Stimulated activated naive CD8-positive, alpha-beta T cell treated with anti-CD3 and anti-CD28 coated beads, Interleukin-15, Interleukin-2, amounts not matched to agents 100 ng/mL and 50 ng/mL, for 24 hours (primary cell): Measurements from ENCODE around the gene ESD.
A peak's percentile ranks its signal among the peaks of the same experiment; 100 is the strongest.
"Not testable (repeated sequence)": the region's sequence is repeated elsewhere in the genome, so short reads cannot be mapped to it uniquely, and the experiment has no call there.

Experiments
- H3K27ac Mint-ChIP-seq: one replicate; pipeline ENCODE4 v1.8.0; 2021; ENCODE audit warnings: mild to moderate bottlenecking, mixed read lengths
- H3K27me3 Mint-ChIP-seq: one replicate; pipeline ENCODE4 v1.8.0; 2021; ENCODE audit warnings: mixed read lengths
- H3K36me3 Mint-ChIP-seq: one replicate; pipeline ENCODE4 v1.8.0; 2021; ENCODE audit warnings: low read depth, mixed read lengths
- H3K4me1 Mint-ChIP-seq: one replicate; pipeline ENCODE4 v1.8.0; 2021; ENCODE audit warnings: low read depth, mixed read lengths
- H3K4me3 Mint-ChIP-seq: one replicate; pipeline ENCODE4 v1.8.0; 2021; ENCODE audit warnings: mild to moderate bottlenecking, mixed read lengths
- H3K9me3 Mint-ChIP-seq: one replicate; pipeline ENCODE4 v1.8.0; 2021; ENCODE audit warnings: mixed read lengths

Gene ESD

GRCh38 chr13:46761866-46762265, 35.1 kb downstream of the ESD start:
- H3K9me3 Mint-ChIP-seq: no peaks in the 10 kb centered on the region
- H3K36me3 Mint-ChIP-seq: no peaks in the 10 kb centered on the region
- no peak overlapping the region for H3K27ac Mint-ChIP-seq
- H3K27me3 Mint-ChIP-seq: peaks cover 5% of the 10 kb centered on the region
- H3K4me1 Mint-ChIP-seq: peaks cover 6% of the 10 kb centered on the region
- H3K4me3 Mint-ChIP-seq: no peak overlapping the region

- Mint-ChIP-seq H3K4me3 (no peak overlapping the region), H3K27me3 (peaks cover 5% of the 10 kb centered on the region), H3K27ac (no peak overlapping the region), H3K36me3 (no peaks in the 10 kb centered on the region), H3K4me1 (peaks cover 6% of the 10 kb centered on the region), H3K9me3 (no peaks in the 10 kb centered on the region)
These were observed 35.8 kb downstream of the ESD start for GRCh38 chr13:46761174-46761573.

GRCh38 chr13:46759846-46760245, 37.1 kb downstream of the ESD start:
- no peak overlapping the region for H3K27ac Mint-ChIP-seq
- H3K27me3 Mint-ChIP-seq: peaks cover 5% of the 10 kb centered on the region
- H3K4me3 Mint-ChIP-seq: no peak overlapping the region
- no peaks in the 10 kb centered on the region for H3K36me3 Mint-ChIP-seq
- peaks cover 6% of the 10 kb centered on the region for H3K4me1 Mint-ChIP-seq
- no peaks in the 10 kb centered on the region for H3K9me3 Mint-ChIP-seq

GRCh38 chr13:46757640-46758039, 39.3 kb downstream of the ESD start:
- Mint-ChIP-seq H3K27me3 (peaks cover 5% of the 10 kb centered on the region), H3K4me3 (no peak overlapping the region), H3K9me3 (no peaks in the 10 kb centered on the region), H3K36me3 (no peaks in the 10 kb centered on the region), H3K27ac (no peak overlapping the region), H3K4me1 (peaks cover 9% of the 10 kb centered on the region)

- Mint-ChIP-seq H3K27ac (no peak overlapping the region), H3K36me3 (peaks cover 3% of the 10 kb centered on the region), H3K27me3 (peaks cover 5% of the 10 kb centered on the region), H3K4me1 (peaks cover 13% of the 10 kb centered on the region), H3K9me3 (no peaks in the 10 kb centered on the region), H3K4me3 (no peak overlapping the region)
These were observed 40.0 kb downstream of the ESD start for GRCh38 chr13:46756977-46757376.

- H3K9me3 Mint-ChIP-seq, H3K27ac Mint-ChIP-seq, H3K4me3 Mint-ChIP-seq, H3K27me3 Mint-ChIP-seq: not testable (repeated sequence)
- H3K36me3 Mint-ChIP-seq: peaks cover 13% of the 10 kb centered on the region
- H3K4me1 Mint-ChIP-seq: peaks cover 26% of the 10 kb centered on the region
These were observed 41.5 kb downstream of the ESD start for GRCh38 chr13:46755508-46755907.

- no peaks in the 10 kb centered on the region for H3K9me3 Mint-ChIP-seq
- no peaks in the 10 kb centered on the region for H3K27me3 Mint-ChIP-seq
- peaks cover 18% of the 10 kb centered on the region for H3K36me3 Mint-ChIP-seq
- no peak overlapping the region for H3K27ac Mint-ChIP-seq
- peaks cover 30% of the 10 kb centered on the region for H3K4me1 Mint-ChIP-seq
- no peak overlapping the region for H3K4me3 Mint-ChIP-seq
These were observed 42.1 kb downstream of the ESD start for GRCh38 chr13:46754812-46755211.

- H3K27me3 Mint-ChIP-seq: no peaks in the 10 kb centered on the region
- H3K4me3 Mint-ChIP-seq: no peak overlapping the region
- H3K4me1 Mint-ChIP-seq: peaks cover 32% of the 10 kb centered on the region
- no peak overlapping the region for H3K27ac Mint-ChIP-seq
- no peaks in the 10 kb centered on the region for H3K9me3 Mint-ChIP-seq
- H3K36me3 Mint-ChIP-seq: peaks cover 24% of the 10 kb centered on the region
These were observed 43.0 kb downstream of the ESD start for GRCh38 chr13:46753917-46754316.

- H3K27me3 Mint-ChIP-seq: no peaks in the 10 kb centered on the region
- peaks cover 32% of the 10 kb centered on the region for H3K36me3 Mint-ChIP-seq
- no peak overlapping the region for H3K4me3 Mint-ChIP-seq
- no peaks in the 10 kb centered on the region for H3K9me3 Mint-ChIP-seq
- no peak overlapping the region for H3K27ac Mint-ChIP-seq
- peaks cover 32% of the 10 kb centered on the region for H3K4me1 Mint-ChIP-seq
These were observed 43.8 kb downstream of the ESD start for GRCh38 chr13:46753137-46753536.

- Mint-ChIP-seq H3K27me3 (no peaks in the 10 kb centered on the region), H3K4me1 (peaks cover 30% of the 10 kb centered on the region), H3K4me3 (peak overlapping the region; percentile 46)
These were observed 44.9 kb downstream of the ESD start for GRCh38 chr13:46751811-46752635.

GRCh38 chr13:46749951-46750350, 47.0 kb downstream of the ESD start:
- H3K36me3 Mint-ChIP-seq: peaks cover 49% of the 10 kb centered on the region
- H3K9me3 Mint-ChIP-seq: no peaks in the 10 kb centered on the region
- H3K27ac Mint-ChIP-seq: no peak overlapping the region
- H3K4me1 Mint-ChIP-seq: peaks cover 29% of the 10 kb centered on the region
- no peak overlapping the region for H3K4me3 Mint-ChIP-seq
- H3K27me3 Mint-ChIP-seq: no peaks in the 10 kb centered on the region

More at GRCh38 chr13:46751811-46752635, 44.9 kb downstream of the ESD start:
- H3K9me3 Mint-ChIP-seq: no peaks in the 10 kb centered on the region
- peaks cover 34% of the 10 kb centered on the region for H3K36me3 Mint-ChIP-seq
- peak overlapping the region; percentile 49 for H3K27ac Mint-ChIP-seq

- H3K27me3 Mint-ChIP-seq: no peaks in the 10 kb centered on the region
- H3K4me1 Mint-ChIP-seq: peaks cover 29% of the 10 kb centered on the region
- peaks cover 59% of the 10 kb centered on the region for H3K36me3 Mint-ChIP-seq
- no peak overlapping the region for H3K27ac Mint-ChIP-seq
- no peak overlapping the region for H3K4me3 Mint-ChIP-seq
- H3K9me3 Mint-ChIP-seq: no peaks in the 10 kb centered on the region
These were observed 48.7 kb downstream of the ESD start for GRCh38 chr13:46748300-46748699.

GRCh38 chr13:46747031-46747820, 49.7 kb downstream of the ESD start:
- H3K36me3 Mint-ChIP-seq: peaks cover 62% of the 10 kb centered on the region

GRCh38 chr13:46745706-46746105, 51.3 kb downstream of the ESD start:
- no peak overlapping the region for H3K4me3 Mint-ChIP-seq
- H3K4me1 Mint-ChIP-seq: peaks cover 12% of the 10 kb centered on the region
- peaks cover 67% of the 10 kb centered on the region for H3K36me3 Mint-ChIP-seq
- H3K27me3 Mint-ChIP-seq: no peaks in the 10 kb centered on the region
- no peaks in the 10 kb centered on the region for H3K9me3 Mint-ChIP-seq
- no peak overlapping the region for H3K27ac Mint-ChIP-seq

More at GRCh38 chr13:46747031-46747820, 49.7 kb downstream of the ESD start:
- H3K27me3 Mint-ChIP-seq: no peaks in the 10 kb centered on the region
- H3K9me3 Mint-ChIP-seq: no peaks in the 10 kb centered on the region
- peaks cover 25% of the 10 kb centered on the region for H3K4me1 Mint-ChIP-seq
- H3K4me3 Mint-ChIP-seq: no peak overlapping the region
- H3K27ac Mint-ChIP-seq: no peak overlapping the region

GRCh38 chr13:46745062-46745461, 51.9 kb downstream of the ESD start:
- H3K36me3 Mint-ChIP-seq: peaks cover 62% of the 10 kb centered on the region
- H3K4me3 Mint-ChIP-seq: no peak overlapping the region
- no peak overlapping the region for H3K27ac Mint-ChIP-seq

More at GRCh38 chr13:46745062-46745461, 51.9 kb downstream of the ESD start:
- Mint-ChIP-seq H3K4me1 (peaks cover 5% of the 10 kb centered on the region), H3K9me3 (no peaks in the 10 kb centered on the region), H3K27me3 (no peaks in the 10 kb centered on the region)
